ENCODE data around the gene SGPP2.

SGPP2 gene

GRCh38 chr2:222538535-222538934 is 114.2 kb downstream of the SGPP2 start:
- no peak for TF ChIP-seq CTCF (IDR thresholded peaks at IDR 0.05; ENCODE audit: low read depth, low read length, missing control alignments)
- no peak overlapping the region for H3K4me3 ChIP-seq (ENCODE audit: low read depth, low read length)
- no peak for DNase-seq (ENCODE audit: low read depth)

GRCh38 chr2:222544661-222545060 is 120.3 kb downstream of the SGPP2 start:
- no peak for DNase-seq (ENCODE audit: low read depth)
- no peak overlapping the region for H3K4me3 ChIP-seq (ENCODE audit: low read depth, low read length)
- no peak for TF ChIP-seq CTCF (IDR thresholded peaks at IDR 0.05; ENCODE audit: low read depth, low read length, missing control alignments)

GRCh38 chr2:222545823-222546795 is 121.8 kb downstream of the SGPP2 start:
- no peak for TF ChIP-seq CTCF (IDR thresholded peaks at IDR 0.05; ENCODE audit: low read depth, low read length, missing control alignments)
- DNase-seq (ENCODE audit: low read depth), result no peak
- H3K4me3 ChIP-seq (ENCODE audit: low read depth, low read length), result no peak overlapping the region

- no peak for DNase-seq (ENCODE audit: low read depth)
- H3K4me3 ChIP-seq (ENCODE audit: low read depth, low read length), result no peak overlapping the region
- TF ChIP-seq CTCF (IDR thresholded peaks at IDR 0.05; ENCODE audit: low read depth, low read length, missing control alignments), result no peak
Measured at GRCh38 chr2:222547083-222547482, 122.7 kb downstream of the SGPP2 start.

- no peak for TF ChIP-seq CTCF (IDR thresholded peaks at IDR 0.05; ENCODE audit: low read depth, low read length, missing control alignments)
- H3K4me3 ChIP-seq (ENCODE audit: low read depth, low read length), result no peak overlapping the region
- no peak for DNase-seq (ENCODE audit: low read depth)
Measured at GRCh38 chr2:222548992-222549391, 124.6 kb downstream of the SGPP2 start.

GRCh38 chr2:222554517-222554916 is 130.2 kb downstream of the SGPP2 start:
- H3K4me3 ChIP-seq (ENCODE audit: low read depth, low read length), result no peak overlapping the region
- no peak for TF ChIP-seq CTCF (IDR thresholded peaks at IDR 0.05; ENCODE audit: low read depth, low read length, missing control alignments)
- no peak for DNase-seq (ENCODE audit: low read depth)

GRCh38 chr2:222561151-222561550 is 136.8 kb downstream of the SGPP2 start:
- H3K4me3 ChIP-seq (ENCODE audit: low read depth, low read length), result no peak overlapping the region
- DNase-seq (ENCODE audit: low read depth), result no peak
- TF ChIP-seq CTCF (IDR thresholded peaks at IDR 0.05; ENCODE audit: low read depth, low read length, missing control alignments), result no peak

Data from GM12864 (cell line).